HCT116 (cell line): ENCODE data around the gene KMT5C.

Source experiments
- EZH2 ChIP-seq: fragments of 200-600 bp; sonication (generic); IDR thresholded peaks from 2 replicates; pipeline ENCODE4 v1.6.1; 2017; ENCODE audit warnings: antibody characterized with exemption, mixed run types
- ZBTB33 ChIP-seq: IDR thresholded peaks from 2 replicates; pipeline ENCODE4 v1.6.1; 2011; ENCODE audit warnings: mild to moderate bottlenecking, low read length, moderate library complexity; ENCODE audit not compliant: insufficient replicate concordance; ENCODE audit errors: extremely low read depth

GRCh38 chr19:55358493-55358892 lies 18.8 kb downstream of the KMT5C start:
- TF ChIP-seq EZH2 (no peak), ZBTB33 (no peak)
